ENCODE data around the gene EDN1.

The EDN1 gene

GRCh38 chr6:12265296-12265695 lies 24.9 kb upstream of the EDN1 start:
- Histone ChIP-seq H3K36me3 (replicated peaks in 1 of 2; ENCODE audit: control insufficient read depth in 2 of 2, insufficient read depth in 2 of 2, low read length in 2 of 2) (no peaks in the 10 kb centered on the region), H3K9me3 (replicated peaks in 1 of 2; ENCODE audit: control insufficient read depth in 2 of 2, insufficient read depth in 1 of 2, low read depth in 1 of 2, low read length in 2 of 2) (no peaks in the 10 kb centered on the region), H2AFZ (ENCODE audit: low read length) (no peak overlapping the region), H3K4me3 (ENCODE audit: low read length in 2 of 2) (no peak overlapping the region), H3K27ac (replicated peaks; ENCODE audit: low read length) (no peak overlapping the region), H3K27me3 (ENCODE audit: control insufficient read depth in 3 of 3, insufficient read depth in 3 of 3, low read depth in 1 of 3, low read length in 3 of 3) (peaks cover 0 to 3% (median 0%) of the 10 kb centered on the region in 3 experiments), H4K8ac (ENCODE audit: low read depth, low read length) (no peak overlapping the region), H3K23ac (ENCODE audit: low read depth, low read length, poor library complexity) (no peak overlapping the region), H3K9ac (ENCODE audit: low read depth, low read length, poor library complexity) (no peak overlapping the region), H3K4me2 (ENCODE audit: insufficient read depth, low read length, poor library complexity, severe bottlenecking) (no peak overlapping the region), H2BK15ac (ENCODE audit: low read length) (no peak overlapping the region), H3K18ac (ENCODE audit: low read length) (no peak overlapping the region), H2BK120ac (ENCODE audit: low read depth, low read length) (no peak overlapping the region), H3K79me1 (ENCODE audit: low read depth, low read length) (no peaks in the 10 kb centered on the region), H4K91ac (ENCODE audit: low read depth, low read length, poor library complexity) (no peak overlapping the region), H3K4me1 (ENCODE audit: control insufficient read depth in 2 of 2, insufficient read depth in 1 of 2, low read depth in 1 of 2, low read length in 2 of 2) (peaks cover 0 to 2% of the 10 kb centered on the region in 2 donors), H2BK5ac (ENCODE audit: low read length) (no peak overlapping the region), H2BK12ac (ENCODE audit: low read length) (no peak overlapping the region), H2AK5ac (ENCODE audit: low read depth, low read length) (no peak overlapping the region), H3K14ac (ENCODE audit: low read length) (no peak overlapping the region), H3K4ac (ENCODE audit: low read length) (no peak overlapping the region)
- no CpG with 5 or more reads among the region's 1 CpG for WGBS, 2 donors (ENCODE audit: extremely low coverage in 2 of 2, insufficient read length in 2 of 2, insufficient replicate concordance in 1 of 2)
- DNase-seq (ENCODE audit: low spot score): no peak

DNA sequence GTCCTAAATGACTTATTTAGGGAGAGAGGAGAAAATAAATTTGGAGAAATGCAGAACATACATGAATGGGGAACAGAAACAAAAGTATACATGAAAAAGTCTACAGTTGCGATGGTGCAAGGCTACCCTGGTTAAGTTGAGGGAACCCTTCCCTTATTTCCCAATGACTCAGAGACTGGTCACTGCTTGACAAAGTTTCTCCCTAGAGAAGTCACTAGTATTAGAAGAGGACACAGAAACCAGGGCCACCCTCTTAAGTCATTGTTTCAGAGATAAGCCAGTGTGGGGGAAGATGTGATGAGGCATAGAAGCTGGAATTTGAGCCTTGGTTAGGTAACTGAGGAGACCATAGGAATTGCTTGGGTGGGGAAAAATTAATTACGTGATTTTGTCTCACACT lies 24.4 kb upstream of the EDN1 start:
- no peak for DNase-seq (ENCODE audit: low spot score)
- Histone ChIP-seq H3K4ac (ENCODE audit: low read length) (no peak overlapping the region), H3K14ac (ENCODE audit: low read length) (no peak overlapping the region), H3K9ac (ENCODE audit: low read depth, low read length, poor library complexity) (no peak overlapping the region), H4K8ac (ENCODE audit: low read depth, low read length) (no peak overlapping the region), H3K9me3 (replicated peaks in 1 of 2; ENCODE audit: control insufficient read depth in 2 of 2, insufficient read depth in 1 of 2, low read depth in 1 of 2, low read length in 2 of 2) (no peaks in the 10 kb centered on the region), H4K91ac (ENCODE audit: low read depth, low read length, poor library complexity) (no peak overlapping the region), H3K79me1 (ENCODE audit: low read depth, low read length) (no peaks in the 10 kb centered on the region), H3K36me3 (replicated peaks in 1 of 2; ENCODE audit: control insufficient read depth in 2 of 2, insufficient read depth in 2 of 2, low read length in 2 of 2) (no peaks in the 10 kb centered on the region), H3K4me3 (ENCODE audit: low read length in 2 of 2) (no peak overlapping the region), H3K18ac (ENCODE audit: low read length) (no peak overlapping the region), H3K4me2 (ENCODE audit: insufficient read depth, low read length, poor library complexity, severe bottlenecking) (no peak overlapping the region), H2BK120ac (ENCODE audit: low read depth, low read length) (no peak overlapping the region), H3K23ac (ENCODE audit: low read depth, low read length, poor library complexity) (no peak overlapping the region), H3K4me1 (ENCODE audit: control insufficient read depth in 2 of 2, insufficient read depth in 1 of 2, low read depth in 1 of 2, low read length in 2 of 2) (peaks cover 0 to 2% of the 10 kb centered on the region in 2 donors), H2BK15ac (ENCODE audit: low read length) (no peak overlapping the region), H2BK12ac (ENCODE audit: low read length) (no peak overlapping the region), H2BK5ac (ENCODE audit: low read length) (no peak overlapping the region), H2AFZ (ENCODE audit: low read length) (no peak overlapping the region), H2AK5ac (ENCODE audit: low read depth, low read length) (no peak overlapping the region), H3K27me3 (ENCODE audit: control insufficient read depth in 3 of 3, insufficient read depth in 3 of 3, low read depth in 1 of 3, low read length in 3 of 3) (peaks cover 0 to 3% (median 0%) of the 10 kb centered on the region in 3 experiments), H3K27ac (replicated peaks; ENCODE audit: low read length) (no peak overlapping the region)
- no CpG with 5 or more reads among the region's 2 CpGs for WGBS, 2 donors (ENCODE audit: extremely low coverage in 2 of 2, insufficient read length in 2 of 2, insufficient replicate concordance in 1 of 2)

GRCh38 chr6:12266571-12266970 lies 23.6 kb upstream of the EDN1 start:
- no peaks in the 10 kb centered on the region for H3K79me1 ChIP-seq (ENCODE audit: low read depth, low read length)
- peaks cover 0 to 2% of the 10 kb centered on the region in 2 donors for H3K4me1 ChIP-seq (ENCODE audit: control insufficient read depth in 2 of 2, insufficient read depth in 1 of 2, low read depth in 1 of 2, low read length in 2 of 2)
- H2BK12ac ChIP-seq (ENCODE audit: low read length): no peak overlapping the region
- H4K8ac ChIP-seq (ENCODE audit: low read depth, low read length): no peak overlapping the region
- H2AK5ac ChIP-seq (ENCODE audit: low read depth, low read length): no peak overlapping the region
- no peak overlapping the region for H2BK120ac ChIP-seq (ENCODE audit: low read depth, low read length)
- no peak overlapping the region for H3K18ac ChIP-seq (ENCODE audit: low read length)
- no peak overlapping the region for H3K4me3 ChIP-seq (ENCODE audit: low read length in 2 of 2)
- H2BK5ac ChIP-seq (ENCODE audit: low read length): no peak overlapping the region
- no peaks in the 10 kb centered on the region for H3K9me3 ChIP-seq (replicated peaks in 1 of 2; ENCODE audit: control insufficient read depth in 2 of 2, insufficient read depth in 1 of 2, low read depth in 1 of 2, low read length in 2 of 2)
- DNase-seq (ENCODE audit: low spot score): no peak
- H3K27ac ChIP-seq (replicated peaks; ENCODE audit: low read length): no peak overlapping the region
- no peak overlapping the region for H3K14ac ChIP-seq (ENCODE audit: low read length)
- H3K4me2 ChIP-seq (ENCODE audit: insufficient read depth, low read length, poor library complexity, severe bottlenecking): no peak overlapping the region
- no peaks in the 10 kb centered on the region for H3K36me3 ChIP-seq (replicated peaks in 1 of 2; ENCODE audit: control insufficient read depth in 2 of 2, insufficient read depth in 2 of 2, low read length in 2 of 2)
- H2AFZ ChIP-seq (ENCODE audit: low read length): no peak overlapping the region
- no peak overlapping the region for H2BK15ac ChIP-seq (ENCODE audit: low read length)
- H3K4ac ChIP-seq (ENCODE audit: low read length): no peak overlapping the region
- no peak overlapping the region for H3K23ac ChIP-seq (ENCODE audit: low read depth, low read length, poor library complexity)
- WGBS, 2 donors (ENCODE audit: extremely low coverage in 2 of 2, insufficient read length in 2 of 2, insufficient replicate concordance in 1 of 2): no CpG with 5 or more reads among the region's 2 CpGs
- no peak overlapping the region for H4K91ac ChIP-seq (ENCODE audit: low read depth, low read length, poor library complexity)
- peaks cover 0 to 3% (median 0%) of the 10 kb centered on the region in 3 experiments for H3K27me3 ChIP-seq (ENCODE audit: control insufficient read depth in 3 of 3, insufficient read depth in 3 of 3, low read depth in 1 of 3, low read length in 3 of 3)
- no peak overlapping the region for H3K9ac ChIP-seq (ENCODE audit: low read depth, low read length, poor library complexity)

GRCh38 chr6:12269110-12269509 lies 21.1 kb upstream of the EDN1 start:
- H3K18ac ChIP-seq (ENCODE audit: low read length): no peak overlapping the region
- no peaks in the 10 kb centered on the region for H3K9me3 ChIP-seq (replicated peaks in 1 of 2; ENCODE audit: control insufficient read depth in 2 of 2, insufficient read depth in 1 of 2, low read depth in 1 of 2, low read length in 2 of 2)
- no peak overlapping the region for H3K9ac ChIP-seq (ENCODE audit: low read depth, low read length, poor library complexity)
- H3K4ac ChIP-seq (ENCODE audit: low read length): no peak overlapping the region
- DNase-seq (ENCODE audit: low spot score): no peak
- H2BK120ac ChIP-seq (ENCODE audit: low read depth, low read length): no peak overlapping the region
- H3K4me3 ChIP-seq (ENCODE audit: low read length in 2 of 2): no peak overlapping the region
- WGBS, 2 donors (ENCODE audit: extremely low coverage in 2 of 2, insufficient read length in 2 of 2, insufficient replicate concordance in 1 of 2): no CpG with 5 or more reads among the region's 2 CpGs
- H3K27ac ChIP-seq (replicated peaks; ENCODE audit: low read length): no peak overlapping the region
- no peak overlapping the region for H2AFZ ChIP-seq (ENCODE audit: low read length)
- no peak overlapping the region for H3K4me2 ChIP-seq (ENCODE audit: insufficient read depth, low read length, poor library complexity, severe bottlenecking)
- H3K27me3 ChIP-seq (ENCODE audit: control insufficient read depth in 3 of 3, insufficient read depth in 3 of 3, low read depth in 1 of 3, low read length in 3 of 3): peaks cover 0 to 3% (median 0%) of the 10 kb centered on the region in 3 experiments
- H3K36me3 ChIP-seq (replicated peaks in 1 of 2; ENCODE audit: control insufficient read depth in 2 of 2, insufficient read depth in 2 of 2, low read length in 2 of 2): no peaks in the 10 kb centered on the region
- H2BK5ac ChIP-seq (ENCODE audit: low read length): no peak overlapping the region
- H3K79me1 ChIP-seq (ENCODE audit: low read depth, low read length): no peaks in the 10 kb centered on the region
- no peaks in the 10 kb centered on the region for H3K4me1 ChIP-seq (ENCODE audit: control insufficient read depth in 2 of 2, insufficient read depth in 1 of 2, low read depth in 1 of 2, low read length in 2 of 2)
- no peak overlapping the region for H4K8ac ChIP-seq (ENCODE audit: low read depth, low read length)
- no peak overlapping the region for H2AK5ac ChIP-seq (ENCODE audit: low read depth, low read length)
- no peak overlapping the region for H3K14ac ChIP-seq (ENCODE audit: low read length)
- no peak overlapping the region for H3K23ac ChIP-seq (ENCODE audit: low read depth, low read length, poor library complexity)
- no peak overlapping the region for H4K91ac ChIP-seq (ENCODE audit: low read depth, low read length, poor library complexity)
- no peak overlapping the region for H2BK15ac ChIP-seq (ENCODE audit: low read length)
- no peak overlapping the region for H2BK12ac ChIP-seq (ENCODE audit: low read length)

All from neuronal stem cell (in vitro differentiated cells).